HG03045 (cell line): ENCODE measurements around the gene BOC.

Source experiments
- ATAC-seq: cut with Tn5 transposase; IDR thresholded peaks from one replicate; pipeline ENCODE4 v1.9.1; 2021; ENCODE audit warnings: mild to moderate bottlenecking, moderate library complexity; ENCODE audit not compliant: unreplicated experiment

Gene BOC

GRCh38 chr3:113221721-113222257 is 10.4 kb downstream of the BOC start:
- no peak for ATAC-seq

GRCh38 chr3:113222451-113223086 is 11.2 kb downstream of the BOC start:
- ATAC-seq, result no peak

- ATAC-seq, result peak; percentile 55
Measured at GRCh38 chr3:113223475-113224281, 12.3 kb downstream of the BOC start.

- no peak for ATAC-seq
Measured at GRCh38 chr3:113225286-113225685, 13.9 kb downstream of the BOC start.

- no peak for ATAC-seq
Measured at GRCh38 chr3:113226491-113226890, 15.1 kb downstream of the BOC start.

- ATAC-seq, result no peak
Measured at GRCh38 chr3:113227146-113227545, 15.8 kb downstream of the BOC start.

DNA sequence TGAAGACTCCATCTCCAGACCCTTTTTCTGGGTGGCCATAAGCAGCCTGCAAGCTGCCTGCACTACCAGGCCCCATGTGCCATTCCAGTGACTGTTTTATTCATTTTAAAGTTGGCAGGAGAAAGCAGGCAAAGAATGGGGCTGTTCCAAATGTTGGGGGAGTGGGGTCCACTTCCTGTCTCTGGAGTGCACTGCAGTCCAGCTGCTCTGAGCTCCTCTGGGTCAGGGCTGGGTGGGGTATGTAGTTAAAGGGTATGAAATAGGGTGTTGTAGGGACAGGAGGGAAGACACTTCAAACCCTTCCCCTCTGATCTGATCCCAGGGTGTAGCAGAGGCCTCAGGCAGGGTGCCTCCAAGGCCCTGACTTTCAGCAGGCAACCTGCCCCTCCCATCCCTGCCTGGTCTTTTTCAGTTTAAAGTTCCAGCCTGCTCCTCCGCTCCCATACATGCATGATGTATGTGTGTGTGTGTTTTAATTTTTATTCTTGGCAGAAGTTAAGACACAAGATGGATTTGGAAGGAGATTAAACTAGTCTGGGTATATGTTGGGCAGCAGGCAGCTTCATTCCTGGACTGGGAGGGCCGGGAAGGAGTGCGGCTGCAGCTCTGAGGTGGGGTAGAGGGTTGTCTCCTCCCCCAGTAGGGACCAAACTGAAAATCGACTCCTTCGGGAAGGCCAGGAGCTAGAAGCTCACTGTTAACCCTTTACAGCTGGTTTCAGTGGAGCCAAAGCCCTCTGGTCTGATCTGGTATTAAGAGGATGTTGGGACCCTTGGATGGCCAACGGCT is 17.3 kb downstream of the BOC start:
- no peak for ATAC-seq

DNA sequence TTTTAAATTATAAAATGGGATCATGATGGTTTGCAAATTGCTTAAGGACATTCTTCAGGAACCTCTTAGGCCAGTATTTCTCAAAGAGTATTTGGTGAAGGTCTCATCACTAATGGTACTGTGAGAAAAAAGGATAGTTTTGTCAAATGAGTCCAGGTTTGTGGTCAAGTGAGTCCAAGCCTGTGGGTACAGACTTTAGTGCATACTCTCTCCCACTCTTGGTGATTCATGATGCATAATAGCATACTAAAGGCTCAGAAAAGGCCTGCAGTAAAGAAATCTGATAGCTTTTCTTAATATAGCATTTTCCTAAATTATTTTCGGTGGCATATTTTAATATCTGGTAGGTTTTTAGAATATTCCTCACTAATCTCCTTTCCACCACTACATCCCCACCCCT is 20.0 kb downstream of the BOC start:
- no peak for ATAC-seq

DNA sequence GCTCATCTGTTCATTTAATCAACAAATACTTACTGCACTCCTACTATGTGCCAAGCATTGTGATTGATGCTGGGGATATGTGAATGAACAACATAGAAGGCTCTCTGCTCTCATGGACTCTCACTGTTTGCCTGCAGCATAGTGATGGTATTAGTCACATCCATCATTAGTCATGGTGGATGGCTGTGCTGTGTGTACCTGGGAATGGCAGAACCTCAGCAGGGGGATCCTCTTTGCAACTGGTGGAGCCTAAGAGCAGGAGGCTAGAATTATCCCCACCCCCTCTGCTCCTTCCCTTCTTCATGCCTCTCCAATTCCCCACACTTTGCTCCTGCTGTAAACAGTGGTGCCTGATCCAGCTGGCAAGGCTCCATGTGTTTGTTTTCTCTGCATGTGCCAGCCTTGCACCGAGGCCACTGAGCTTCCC is 20.5 kb downstream of the BOC start:
- ATAC-seq, result no peak

GRCh38 chr3:113232342-113232741 is 21.0 kb downstream of the BOC start:
- ATAC-seq, result no peak

- no peak for ATAC-seq
Measured at GRCh38 chr3:113233497-113233896, 22.1 kb downstream of the BOC start.

DNA sequence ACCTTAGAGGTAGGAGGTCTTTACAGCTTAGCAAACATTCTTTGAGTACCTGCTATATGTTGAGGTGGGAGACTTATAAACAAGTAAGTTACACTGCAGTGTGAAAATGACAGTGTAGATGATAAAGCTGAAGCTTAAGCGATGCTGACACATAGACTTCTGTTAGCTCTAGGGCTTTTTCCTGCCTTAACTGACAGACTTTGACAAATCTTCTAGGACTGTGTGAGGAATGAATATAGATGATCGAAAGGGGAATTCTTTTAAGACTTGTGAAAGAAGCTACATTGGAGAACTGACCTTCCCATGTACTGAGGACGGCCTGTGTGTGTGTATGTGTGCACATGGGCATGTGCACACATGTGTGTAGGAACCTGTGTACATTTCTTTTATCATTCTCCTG is 22.7 kb downstream of the BOC start:
- no peak for ATAC-seq

GRCh38 chr3:113234688-113235260 is 23.4 kb downstream of the BOC start:
- no peak for ATAC-seq

- ATAC-seq, result no peak
Measured at GRCh38 chr3:113238503-113238902, 27.1 kb downstream of the BOC start.

GRCh38 chr3:113240841-113241240 is 29.5 kb downstream of the BOC start:
- no peak for ATAC-seq

- ATAC-seq, result no peak
Measured at GRCh38 chr3:113241292-113242095, 30.1 kb downstream of the BOC start.

GRCh38 chr3:113242096-113242581 is 30.8 kb downstream of the BOC start:
- ATAC-seq, result no peak

- ATAC-seq, result no peak
Measured at GRCh38 chr3:113243071-113243470, 31.7 kb downstream of the BOC start.

DNA sequence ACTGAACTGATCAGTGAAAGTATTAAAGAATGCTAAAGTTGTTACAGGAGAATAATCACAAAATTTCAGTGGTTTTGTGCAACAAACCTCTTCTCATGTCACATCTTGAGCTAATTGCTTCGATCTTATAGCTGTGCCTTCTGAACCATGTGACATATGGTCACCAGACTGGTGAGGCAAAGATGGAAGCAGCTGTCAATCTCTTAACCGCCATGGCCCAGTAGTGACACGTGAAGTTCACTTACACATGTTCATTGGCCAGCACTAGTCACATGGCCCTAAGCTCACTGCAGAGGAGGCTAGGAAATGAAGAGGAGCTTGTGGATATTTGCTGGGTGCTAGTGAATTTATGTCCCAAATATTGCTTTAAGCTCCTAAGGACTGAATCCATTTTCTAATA is 32.5 kb downstream of the BOC start:
- no peak for ATAC-seq

DNA sequence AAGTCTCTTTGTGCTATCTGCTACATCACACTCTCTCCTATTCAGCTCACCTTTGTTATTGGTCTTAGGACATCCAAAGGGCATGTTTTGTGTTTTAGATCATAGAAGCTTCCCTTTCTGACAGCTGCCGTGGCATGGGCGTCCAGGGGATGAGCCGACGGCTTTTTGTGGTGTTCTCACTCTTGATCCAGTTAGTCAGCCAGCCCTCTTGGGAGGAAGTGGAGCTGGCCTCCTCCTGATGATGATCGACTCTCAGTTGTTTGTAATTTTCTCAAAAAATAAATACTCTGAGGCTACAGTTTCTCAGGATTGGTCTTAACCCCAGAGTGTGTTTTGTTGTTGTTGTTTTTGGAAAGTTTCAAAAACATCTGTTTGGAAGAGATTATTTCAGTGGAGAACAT is 34.4 kb downstream of the BOC start:
- no peak for ATAC-seq
